Duodenal mucosa (tissue), 2 donors: ENCODE data around the gene SLC38A2.

Experiments
- H3K27ac ChIP-seq: one replicate; pipeline ENCODE4 v1.7.0; 2013; ENCODE audit warnings: low read depth, low read length
- H3K27me3 ChIP-seq, 2 donors: one replicate each; pipeline ENCODE4 v1.7.0; 2013; ENCODE audit warnings: low read length in 2 of 2, control low read depth in 1 of 2; ENCODE audit not compliant: insufficient read depth in 2 of 2, control insufficient read depth in 1 of 2
- H3K36me3 ChIP-seq, 2 donors: one replicate each; pipeline ENCODE4 v1.7.0; 2013; ENCODE audit warnings: low read length in 2 of 2, control low read depth in 1 of 2; ENCODE audit not compliant: insufficient read depth in 2 of 2, control insufficient read depth in 1 of 2
- H3K4me1 ChIP-seq, 2 donors: one replicate each; pipeline ENCODE4 v1.7.0; 2013; ENCODE audit warnings: low read length in 2 of 2, control low read depth in 1 of 2; ENCODE audit not compliant: insufficient read depth in 2 of 2, control insufficient read depth in 1 of 2
- H3K4me3 ChIP-seq, 2 donors: one replicate each; pipeline ENCODE4 v1.7.0; 2013; ENCODE audit warnings: low read length in 2 of 2, low read depth in 1 of 2
- H3K9ac ChIP-seq, 2 donors: one replicate each; pipeline ENCODE4 v1.7.0; 2013; ENCODE audit warnings: low read length in 2 of 2, low read depth in 1 of 2
- H3K9me3 ChIP-seq, 2 donors: one replicate each; pipeline ENCODE4 v1.7.0; 2013; ENCODE audit warnings: low read length in 2 of 2, control low read depth in 1 of 2; ENCODE audit not compliant: control insufficient read depth in 1 of 2

Gene SLC38A2

GRCh38 chr12:46385438-46385837 is 12.9 kb upstream of the SLC38A2 start:
- Histone ChIP-seq H3K4me1 (peaks cover 40 to 56% of the 10 kb centered on the region in 2 donors), H3K9me3 (no peaks in the 10 kb centered on the region), H3K9ac (no peak overlapping the region), H3K27me3 (no peaks in the 10 kb centered on the region), H3K4me3 (no peak overlapping the region), H3K27ac (no peak overlapping the region), H3K36me3 (no peaks in the 10 kb centered on the region)

DNA sequence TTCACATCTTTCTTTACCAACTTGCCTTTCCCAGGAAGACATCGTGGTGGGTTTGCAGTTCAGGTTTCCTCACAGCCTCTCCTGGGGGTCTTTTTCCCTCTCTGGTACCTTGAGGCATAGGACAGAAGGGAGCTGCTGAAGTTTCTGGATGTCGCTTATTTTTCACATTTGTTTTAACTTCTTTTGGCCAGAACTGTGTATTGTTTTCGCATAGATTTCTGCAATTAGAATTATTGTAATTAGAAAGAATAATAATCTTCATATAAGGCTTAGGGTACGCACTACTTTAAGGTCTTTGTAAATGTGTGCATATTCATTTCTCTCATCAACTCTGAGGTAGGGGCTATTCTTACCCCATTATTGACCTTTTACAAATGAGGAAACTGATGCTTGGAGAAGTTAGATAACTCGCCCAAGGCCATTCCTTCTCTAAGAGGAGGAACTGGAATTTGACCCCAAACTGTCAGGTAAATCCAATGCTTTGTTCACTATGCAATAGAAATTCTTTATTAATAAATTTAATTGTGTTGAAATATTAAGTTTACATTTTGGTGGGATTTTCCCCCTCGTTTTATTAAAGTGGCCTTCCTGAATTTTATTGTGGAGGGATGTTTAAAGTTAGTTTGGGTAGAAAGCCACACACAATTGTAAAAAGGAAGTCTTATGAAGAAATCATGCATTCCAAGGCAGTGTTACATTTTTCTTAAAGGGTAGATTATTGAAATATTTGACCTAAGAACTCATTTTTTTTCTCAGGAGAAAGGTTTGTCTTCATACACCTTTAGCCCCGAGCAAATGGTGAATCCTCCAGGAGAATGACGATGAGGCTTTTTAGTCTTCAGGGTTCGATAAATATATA is 12.1 kb upstream of the SLC38A2 start:
- H3K36me3 ChIP-seq, result no peaks in the 10 kb centered on the region
- no peaks in the 10 kb centered on the region for H3K9me3 ChIP-seq
- H3K9ac ChIP-seq, result peak overlapping the region; percentile 91 to 95
- H3K27ac ChIP-seq, result peak overlapping the region; percentile 99
- H3K27me3 ChIP-seq, result no peaks in the 10 kb centered on the region
- peak overlapping the region; percentile 78 to 82 for H3K4me3 ChIP-seq
- H3K4me1 ChIP-seq, result peaks cover 36 to 49% of the 10 kb centered on the region in 2 donors

DNA sequence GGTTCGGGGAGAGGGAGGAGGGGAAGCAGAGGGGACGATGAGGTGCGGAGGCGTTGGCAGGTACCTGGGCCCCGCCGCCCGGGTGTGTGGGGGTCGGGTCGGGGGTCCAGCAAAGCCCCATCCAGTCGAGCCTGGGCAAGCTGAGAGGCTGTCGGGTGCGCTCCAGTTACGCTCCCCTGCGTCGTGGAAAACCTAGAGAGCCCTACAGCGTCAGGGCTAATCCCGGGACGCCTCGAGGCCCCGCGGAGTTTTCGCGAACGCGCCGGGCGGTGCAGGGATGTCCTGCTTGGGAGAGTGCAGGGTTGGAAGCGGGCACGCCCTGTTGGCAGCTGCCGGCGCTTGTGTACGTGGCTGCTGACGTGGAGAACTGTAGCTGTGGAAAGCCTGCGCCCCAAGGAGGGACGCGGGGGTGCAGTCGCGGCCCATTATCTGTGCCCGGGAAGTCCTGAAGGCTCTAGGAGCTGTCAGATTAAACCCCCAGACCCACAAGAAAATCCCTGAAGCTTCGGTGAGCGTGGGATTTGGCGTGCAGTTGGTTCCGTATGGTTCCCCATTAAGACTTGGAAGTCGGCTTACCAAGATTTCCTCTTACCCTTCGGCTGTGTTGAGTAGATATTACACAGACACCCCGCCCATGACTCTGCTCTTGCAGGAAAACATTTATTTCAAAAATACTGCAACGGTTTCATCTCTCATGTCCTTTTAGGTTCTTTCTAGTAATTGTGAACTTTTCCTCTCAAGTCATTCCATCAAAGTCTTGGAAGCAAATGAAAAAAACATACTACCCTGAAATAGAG is 11.3 kb upstream of the SLC38A2 start:
- peak overlapping the region; percentile 99 for H3K27ac ChIP-seq

GRCh38 chr12:46382964-46383653 is 10.5 kb upstream of the SLC38A2 start:
- Histone ChIP-seq H3K4me3 (peak overlapping the region; percentile 78 to 82), H3K9ac (peak overlapping the region; percentile 91 to 95), H3K4me1 (peaks cover 34 to 36% of the 10 kb centered on the region in 2 donors)

More for the DNA sequence above, 11.3 kb upstream of the SLC38A2 start:
- Histone ChIP-seq H3K4me1 (peaks cover 36 to 40% of the 10 kb centered on the region in 2 donors), H3K4me3 (peak overlapping the region; percentile 78 to 82), H3K9ac (peak overlapping the region; percentile 91 to 95), H3K9me3 (no peaks in the 10 kb centered on the region), H3K27me3 (no peaks in the 10 kb centered on the region), H3K36me3 (no peaks in the 10 kb centered on the region)

GRCh38 chr12:46382408-46382963 is 9.9 kb upstream of the SLC38A2 start:
- Histone ChIP-seq H3K36me3 (no peaks in the 10 kb centered on the region), H3K27ac (peak overlapping the region; percentile 95), H3K9me3 (no peaks in the 10 kb centered on the region), H3K27me3 (no peaks in the 10 kb centered on the region), H3K9ac (peak overlapping the region; percentile 88 to 89), H3K4me3 (peak overlapping the region; percentile 71 to 82), H3K4me1 (peaks cover 28 to 31% of the 10 kb centered on the region in 2 donors)

More at GRCh38 chr12:46382964-46383653, 10.5 kb upstream of the SLC38A2 start:
- H3K27ac ChIP-seq, result peak overlapping the region; percentile 99
- no peaks in the 10 kb centered on the region for H3K9me3 ChIP-seq
- no peaks in the 10 kb centered on the region for H3K36me3 ChIP-seq
- no peaks in the 10 kb centered on the region for H3K27me3 ChIP-seq

DNA sequence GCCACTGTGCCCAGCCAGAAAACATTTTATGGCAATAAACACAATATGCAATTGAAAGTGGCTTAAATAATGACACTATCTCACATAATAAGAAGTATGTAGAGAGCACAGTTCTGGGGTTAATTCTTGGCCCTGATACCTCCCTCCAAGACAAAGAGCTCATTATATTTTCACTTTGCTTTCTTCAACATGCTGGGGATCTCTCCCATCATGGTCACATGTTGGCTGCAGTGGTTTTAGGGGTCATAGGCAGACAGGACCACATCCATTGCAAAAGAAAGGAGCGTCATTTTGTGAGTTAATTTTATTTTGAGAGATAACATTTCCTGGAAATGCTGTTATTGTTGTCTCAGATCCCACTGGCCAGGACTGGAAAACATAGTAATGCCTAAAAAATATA is 8.3 kb upstream of the SLC38A2 start:
- no peak overlapping the region for H3K4me3 ChIP-seq
- H3K9ac ChIP-seq, result no peak overlapping the region
- no peaks in the 10 kb centered on the region for H3K9me3 ChIP-seq
- no peaks in the 10 kb centered on the region for H3K36me3 ChIP-seq
- H3K27ac ChIP-seq, result no peak overlapping the region
- H3K4me1 ChIP-seq, result peaks cover 19 to 30% of the 10 kb centered on the region in 2 donors
- H3K27me3 ChIP-seq, result no peaks in the 10 kb centered on the region

DNA sequence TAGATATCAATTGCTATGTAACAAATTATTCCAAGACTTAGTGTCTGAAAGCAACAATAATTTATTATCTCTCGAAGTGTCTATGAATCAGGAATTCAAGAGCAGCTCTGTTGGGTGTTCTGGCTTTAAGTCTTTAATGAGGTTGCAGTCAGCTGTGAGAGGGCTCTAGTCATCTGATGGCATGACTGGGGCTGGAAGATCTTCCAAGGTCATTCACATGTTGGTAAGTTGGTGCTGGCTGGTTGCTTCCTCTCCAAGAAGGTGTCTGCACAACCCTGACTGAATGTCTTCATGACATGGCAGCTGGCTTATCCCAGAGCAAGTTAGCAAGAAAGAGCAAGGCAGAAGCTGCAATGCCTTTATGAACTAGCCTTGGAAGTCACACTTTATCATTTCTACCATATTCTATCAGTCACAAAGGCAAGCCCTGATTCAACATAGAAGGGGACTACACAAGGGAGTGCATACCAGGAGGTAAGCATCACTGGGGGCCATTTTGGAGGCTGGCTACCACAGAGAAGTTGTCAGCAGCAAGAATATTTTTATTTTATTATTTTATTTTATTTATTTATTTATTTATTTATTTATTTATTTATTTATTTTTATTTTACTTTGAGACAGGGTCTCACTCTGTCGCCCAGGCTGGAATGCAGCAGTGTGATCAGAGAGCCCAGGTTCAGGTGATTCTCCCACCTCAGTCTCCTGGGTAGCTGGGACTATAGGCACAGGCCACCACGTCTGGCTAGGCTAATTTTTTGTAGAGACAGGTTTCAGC is 7.6 kb upstream of the SLC38A2 start:
- no peaks in the 10 kb centered on the region for H3K27me3 ChIP-seq
- no peak overlapping the region for H3K9ac ChIP-seq
- no peak overlapping the region for H3K4me3 ChIP-seq
- H3K9me3 ChIP-seq, result no peaks in the 10 kb centered on the region
- no peak overlapping the region for H3K27ac ChIP-seq
- no peaks in the 10 kb centered on the region for H3K36me3 ChIP-seq
- peaks cover 18 to 25% of the 10 kb centered on the region in 2 donors for H3K4me1 ChIP-seq

- Histone ChIP-seq H3K4me1 (peaks cover 9 to 16% of the 10 kb centered on the region in 2 donors), H3K27me3 (no peaks in the 10 kb centered on the region), H3K36me3 (no peaks in the 10 kb centered on the region), H3K9me3 (no peaks in the 10 kb centered on the region), H3K9ac (no peak overlapping the region), H3K27ac (no peak overlapping the region), H3K4me3 (no peak overlapping the region)
Measured at GRCh38 chr12:46379352-46379751, 6.8 kb upstream of the SLC38A2 start.

GRCh38 chr12:46378530-46378929 is 6.0 kb upstream of the SLC38A2 start:
- no peak overlapping the region for H3K4me3 ChIP-seq
- H3K9ac ChIP-seq, result no peak overlapping the region
- H3K9me3 ChIP-seq, result no peaks in the 10 kb centered on the region
- no peak overlapping the region for H3K27ac ChIP-seq
- no peaks in the 10 kb centered on the region for H3K36me3 ChIP-seq
- peaks cover 14 to 22% of the 10 kb centered on the region in 2 donors for H3K4me1 ChIP-seq
- no peaks in the 10 kb centered on the region for H3K27me3 ChIP-seq
